ENCODE results near the gene PALLD. TPM values are rescaled to one million over a fixed set of nuclear protein-coding genes. Genes with fewer than 3 reads are reported as not detected.
A peak's percentile ranks its signal among the peaks of the same experiment; 100 is the strongest.

PALLD gene
- total RNA-seq, 1 experiment from 2014 or later = 6.5 TPM

- Histone ChIP-seq H3K27ac (ENCODE audit: low read length) (no peak overlapping the region), H3K4me3 (ENCODE audit: low read depth in 2 of 2, low read length in 2 of 2) (no peak overlapping the region), H3K27me3 (ENCODE audit: control insufficient read depth, insufficient read depth, low read length) (no peaks in the 10 kb centered on the region), H3K9me3 (ENCODE audit: control insufficient read depth, insufficient read depth, low read depth, low read length) (no peaks in the 10 kb centered on the region), H3K36me3 (ENCODE audit: control insufficient read depth, insufficient read depth, low read length) (no peaks in the 10 kb centered on the region; the same call in 1 of the 2 replicates), H3K4me1 (ENCODE audit: control insufficient read depth, insufficient read depth, low read length) (no peaks in the 10 kb centered on the region)
- ChIA-PET POLR2A (no interaction called here), CTCF (no interaction called here)
- DNase-seq (ENCODE audit: low read depth, low spot score) (no peak), ATAC-seq (no peak)
- BruUV-seq (replicated peaks) = no TSS peak
- intact Hi-C loops (cut with micrococcal nuclease; ENCODE audit: unreplicated experiment) (loop anchor here (10.0 kb wide), 1 partner anchor 399 kb away; no protein-coding TSS in a partner anchor), in situ Hi-C loops (cut with HindIII; ENCODE audit: low pct_unique_long_range_greater_than_20kb, low sequenced_read_pairs) (no loop called here)
- TF ChIP-seq POLR2AphosphoS5 (IDR thresholded peaks at IDR 0.05; ENCODE audit: low read depth, low read length) = no peak
- TF ChIP-seq REST (IDR thresholded peaks at IDR 0.05; ENCODE audit: insufficient read depth in 1 of 2, low read depth in 2 of 2, low read length in 1 of 2) = no peak
These were observed 417.2 kb downstream of the PALLD start for GRCh38 chr4:168914095-168914494.

- H3K36me3 ChIP-seq (ENCODE audit: control insufficient read depth, insufficient read depth, low read length) = no peaks in the 10 kb centered on the region; the same call in 1 of the 2 replicates
- TF ChIP-seq TCF7L2 (IDR thresholded peaks at IDR 0.05; ENCODE audit: low read depth, low read length) (no peak), CTCF (IDR thresholded peaks at IDR 0.05) (peak; percentile 47; the same call in 1 of the 2 replicates)
- BruUV-seq (replicated peaks) = no TSS peak
- no peaks in the 10 kb centered on the region for H3K27me3 ChIP-seq (ENCODE audit: control insufficient read depth, insufficient read depth, low read length)
- in situ Hi-C loops (cut with HindIII; ENCODE audit: low pct_unique_long_range_greater_than_20kb, low sequenced_read_pairs) = no loop called here
- ChIA-PET POLR2A (no interaction called here), CTCF (interaction anchor here (1.2 kb wide), 1 partner anchor 332 kb away, joined by 3 read pairs; no protein-coding TSS in a partner anchor)
- H3K27ac ChIP-seq (ENCODE audit: low read length) = no peak overlapping the region
- H3K4me3 ChIP-seq (ENCODE audit: low read depth in 2 of 2, low read length in 2 of 2) = no peak overlapping the region
- intact Hi-C loops (cut with micrococcal nuclease; ENCODE audit: unreplicated experiment) = loop anchor here (5.0 to 10.0 kb wide), 4 partner anchors 205 to 735 kb away; no protein-coding TSS in a partner anchor
- ATAC-seq (no peak), DNase-seq (ENCODE audit: low read depth, low spot score) (peak; percentile 5)
- H3K9me3 ChIP-seq (ENCODE audit: control insufficient read depth, insufficient read depth, low read depth, low read length) = no peaks in the 10 kb centered on the region
- no peaks in the 10 kb centered on the region for H3K4me1 ChIP-seq (ENCODE audit: control insufficient read depth, insufficient read depth, low read length)
These were observed 420.4 kb downstream of the PALLD start for GRCh38 chr4:168917138-168917779.

- ChIA-PET POLR2A (no interaction called here), CTCF (interaction anchor here (0.8 kb wide), 1 partner anchor 573 kb away, joined by 3 read pairs; no protein-coding TSS in a partner anchor)
- Histone ChIP-seq H3K27me3 (ENCODE audit: control insufficient read depth, insufficient read depth, low read length) (no peaks in the 10 kb centered on the region), H3K27ac (ENCODE audit: low read length) (no peak overlapping the region), H3K4me1 (ENCODE audit: control insufficient read depth, insufficient read depth, low read length) (no peaks in the 10 kb centered on the region), H3K9me3 (ENCODE audit: control insufficient read depth, insufficient read depth, low read depth, low read length) (no peaks in the 10 kb centered on the region), H3K36me3 (ENCODE audit: control insufficient read depth, insufficient read depth, low read length) (no peaks in the 10 kb centered on the region), H3K4me3 (ENCODE audit: low read depth in 2 of 2, low read length in 2 of 2) (no peak overlapping the region)
- no TSS peak for BruUV-seq (replicated peaks)
- intact Hi-C loops (cut with micrococcal nuclease; ENCODE audit: unreplicated experiment) = loop anchor here (5.0 to 10.0 kb wide), 6 partner anchors 87 to 738 kb away; no protein-coding TSS in a partner anchor
- no peak for ATAC-seq
- no peak for DNase-seq (ENCODE audit: low read depth, low spot score)
- in situ Hi-C loops (cut with HindIII; ENCODE audit: low pct_unique_long_range_greater_than_20kb, low sequenced_read_pairs) = no loop called here
- TF ChIP-seq POLR2AphosphoS5 (IDR thresholded peaks at IDR 0.05; ENCODE audit: low read depth, low read length) = no peak
- no peak for TF ChIP-seq SIN3A (IDR thresholded peaks at IDR 0.05; ENCODE audit: borderline replicate concordance, insufficient read depth, low read depth, low read length)
- TF ChIP-seq TCF7L2 (IDR thresholded peaks at IDR 0.05; ENCODE audit: low read depth, low read length) = no peak
- no peak for TF ChIP-seq CTCF (IDR thresholded peaks at IDR 0.05)
- TF ChIP-seq REST (IDR thresholded peaks at IDR 0.05; ENCODE audit: insufficient read depth in 1 of 2, low read depth in 2 of 2, low read length in 1 of 2) = no peak
These were observed 423.0 kb downstream of the PALLD start for GRCh38 chr4:168919706-168920324.

Measured in Panc1 (cell line).